ENCODE data around the gene SPATA31E1. TPM values are rescaled to one million over a fixed set of nuclear protein-coding genes. Genes with fewer than 3 reads are reported as not detected.

The SPATA31E1 gene
- total RNA-seq, 1 donor from 2014 or later: not detected

DNA sequence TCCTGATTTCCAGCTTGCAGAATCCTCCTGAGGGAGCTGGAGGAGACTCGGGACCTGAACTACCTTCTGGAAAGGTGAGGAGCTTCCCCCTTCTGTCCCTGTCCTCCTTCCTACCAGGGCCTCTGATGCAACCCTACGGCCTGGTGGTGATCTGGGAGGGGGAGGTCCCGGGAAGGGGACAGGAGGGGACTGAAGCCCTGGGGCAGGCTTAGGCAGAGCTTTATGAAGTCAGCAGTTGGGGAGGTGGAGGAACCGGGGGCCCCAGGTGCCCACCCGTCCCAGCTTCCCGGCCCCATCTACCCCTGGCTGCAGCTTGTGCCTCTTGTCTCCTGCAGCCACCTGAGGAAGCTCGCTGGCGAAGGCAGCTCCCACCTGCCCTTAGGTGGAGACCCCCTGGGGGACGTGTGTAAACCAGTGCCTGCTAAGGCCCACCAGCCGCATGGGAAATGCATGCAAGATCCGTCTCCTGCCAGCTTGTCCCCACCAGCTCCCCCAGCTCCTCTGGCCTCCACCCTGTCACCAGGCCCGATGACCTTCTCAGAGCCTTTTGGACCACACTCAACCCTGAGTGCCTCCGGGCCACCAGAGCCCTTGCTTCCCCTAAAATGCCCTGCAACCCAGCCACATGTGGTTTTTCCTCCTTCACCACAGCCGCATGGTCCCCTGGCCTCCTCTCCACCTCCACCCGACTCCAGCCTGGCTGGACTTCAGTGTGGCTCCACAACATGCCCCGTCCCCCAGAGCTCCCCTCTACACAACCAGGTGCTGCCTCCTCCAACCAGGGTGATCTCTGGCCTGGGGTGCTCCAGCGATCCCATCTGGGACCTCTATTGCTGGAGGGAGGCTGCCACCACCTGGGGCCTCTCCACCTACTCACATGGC lies 2.1 kb downstream of the SPATA31E1 start:
- TF ChIP-seq, protein P1, sequence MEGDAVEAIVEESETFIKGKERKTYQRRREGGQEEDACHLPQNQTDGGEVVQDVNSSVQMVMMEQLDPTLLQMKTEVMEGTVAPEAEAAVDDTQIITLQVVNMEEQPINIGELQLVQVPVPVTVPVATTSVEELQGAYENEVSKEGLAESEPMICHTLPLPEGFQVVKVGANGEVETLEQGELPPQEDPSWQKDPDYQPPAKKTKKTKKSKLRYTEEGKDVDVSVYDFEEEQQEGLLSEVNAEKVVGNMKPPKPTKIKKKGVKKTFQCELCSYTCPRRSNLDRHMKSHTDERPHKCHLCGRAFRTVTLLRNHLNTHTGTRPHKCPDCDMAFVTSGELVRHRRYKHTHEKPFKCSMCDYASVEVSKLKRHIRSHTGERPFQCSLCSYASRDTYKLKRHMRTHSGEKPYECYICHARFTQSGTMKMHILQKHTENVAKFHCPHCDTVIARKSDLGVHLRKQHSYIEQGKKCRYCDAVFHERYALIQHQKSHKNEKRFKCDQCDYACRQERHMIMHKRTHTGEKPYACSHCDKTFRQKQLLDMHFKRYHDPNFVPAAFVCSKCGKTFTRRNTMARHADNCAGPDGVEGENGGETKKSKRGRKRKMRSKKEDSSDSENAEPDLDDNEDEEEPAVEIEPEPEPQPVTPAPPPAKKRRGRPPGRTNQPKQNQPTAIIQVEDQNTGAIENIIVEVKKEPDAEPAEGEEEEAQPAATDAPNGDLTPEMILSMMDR (IDR thresholded peaks at IDR 0.05): no peak
- H3K27ac Mint-ChIP-seq (ENCODE audit: unreplicated experiment): no peak overlapping the region
- no peaks in the 10 kb centered on the region for H3K27me3 Mint-ChIP-seq (ENCODE audit: unreplicated experiment)
- H3K9me3 Mint-ChIP-seq (ENCODE audit: unreplicated experiment): no peaks in the 10 kb centered on the region
- DNase-seq (ENCODE audit: extremely low spot score, unreplicated experiment): no peak
- H3K36me3 Mint-ChIP-seq (ENCODE audit: unreplicated experiment): no peaks in the 10 kb centered on the region
- no peak overlapping the region for H3K4me3 Mint-ChIP-seq (ENCODE audit: unreplicated experiment)
- no peaks in the 10 kb centered on the region for H3K4me1 Mint-ChIP-seq (ENCODE audit: unreplicated experiment)

DNA sequence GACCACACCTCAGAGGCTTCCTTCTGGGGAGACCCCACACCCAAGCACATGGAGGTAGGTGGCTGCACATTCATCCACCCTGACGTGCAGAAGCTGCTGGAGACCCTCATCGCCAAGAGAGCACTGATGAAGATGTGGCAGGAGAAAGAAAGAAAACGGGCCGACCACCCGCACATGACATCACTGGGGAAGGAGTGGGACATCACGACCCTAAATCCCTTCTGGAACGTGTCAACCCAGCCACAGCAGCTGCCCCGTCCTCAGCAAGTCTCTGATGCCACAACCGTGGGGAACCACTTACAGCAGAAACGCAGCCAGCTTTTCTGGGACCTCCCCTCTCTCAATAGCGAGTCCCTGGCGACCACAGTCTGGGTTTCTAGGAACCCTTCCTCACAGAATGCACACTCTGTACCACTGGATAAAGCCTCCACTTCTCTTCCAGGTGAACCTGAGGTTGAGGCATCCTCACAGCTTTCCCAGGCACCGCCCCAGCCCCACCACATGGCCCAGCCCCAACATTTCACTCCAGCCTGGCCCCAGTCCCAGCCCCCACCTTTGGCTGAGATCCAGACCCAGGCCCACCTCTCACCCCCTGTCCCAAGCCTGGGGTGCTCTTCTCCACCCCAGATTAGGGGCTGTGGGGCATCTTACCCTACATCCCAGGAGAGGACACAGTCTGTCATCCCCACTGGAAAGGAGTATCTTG lies 3.0 kb downstream of the SPATA31E1 start:
- DNase-seq (ENCODE audit: extremely low spot score, unreplicated experiment): no peak
- H3K36me3 Mint-ChIP-seq (ENCODE audit: unreplicated experiment): no peaks in the 10 kb centered on the region
- no peak overlapping the region for H3K27ac Mint-ChIP-seq (ENCODE audit: unreplicated experiment)
- H3K27me3 Mint-ChIP-seq (ENCODE audit: unreplicated experiment): peaks cover 2% of the 10 kb centered on the region
- TF ChIP-seq, protein P1 (IDR thresholded peaks at IDR 0.05): no peak
- H3K4me3 Mint-ChIP-seq (ENCODE audit: unreplicated experiment): no peak overlapping the region
- H3K9me3 Mint-ChIP-seq (ENCODE audit: unreplicated experiment): no peaks in the 10 kb centered on the region
- H3K4me1 Mint-ChIP-seq (ENCODE audit: unreplicated experiment): no peaks in the 10 kb centered on the region

DNA sequence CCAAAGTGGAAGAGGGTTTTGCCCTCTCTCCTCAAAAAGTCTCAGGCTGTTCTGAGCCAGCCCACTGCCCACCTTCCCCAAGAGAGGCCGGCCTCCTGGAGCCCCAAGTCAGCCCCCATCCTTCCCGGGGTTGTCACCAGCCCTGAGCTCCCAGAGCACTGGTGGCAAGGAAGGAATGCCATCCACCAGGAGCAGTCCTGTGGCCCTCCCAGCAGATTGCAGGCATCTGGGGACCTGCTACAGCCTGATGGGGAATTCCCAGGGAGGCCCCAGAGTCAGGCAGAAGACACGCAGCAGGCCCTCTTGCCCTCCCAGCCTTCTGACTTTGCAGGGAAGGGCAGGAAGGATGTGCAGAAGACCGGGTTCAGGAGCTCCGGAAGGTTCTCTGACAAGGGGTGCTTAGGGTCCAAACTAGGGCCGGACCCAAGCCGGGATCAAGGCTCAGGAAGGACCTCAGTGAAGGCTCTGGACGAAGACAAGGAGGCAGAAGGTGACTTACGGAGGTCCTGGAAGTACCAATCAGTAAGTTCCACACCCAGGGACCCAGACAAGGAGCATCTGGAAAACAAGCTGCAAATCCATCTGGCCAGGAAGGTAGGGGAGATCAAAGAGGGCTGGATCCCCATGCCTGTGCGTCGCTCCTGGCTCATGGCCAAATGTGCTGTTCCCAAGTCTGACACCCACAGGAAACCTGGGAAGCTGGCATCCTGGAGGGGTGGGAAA lies 3.7 kb downstream of the SPATA31E1 start:
- DNase-seq (ENCODE audit: extremely low spot score, unreplicated experiment): no peak
- TF ChIP-seq, protein P1 (IDR thresholded peaks at IDR 0.05): no peak
- peaks cover 8% of the 10 kb centered on the region for H3K27me3 Mint-ChIP-seq (ENCODE audit: unreplicated experiment)
- no peaks in the 10 kb centered on the region for H3K9me3 Mint-ChIP-seq (ENCODE audit: unreplicated experiment)
- no peaks in the 10 kb centered on the region for H3K36me3 Mint-ChIP-seq (ENCODE audit: unreplicated experiment)
- H3K4me1 Mint-ChIP-seq (ENCODE audit: unreplicated experiment): no peaks in the 10 kb centered on the region
- no peak overlapping the region for H3K27ac Mint-ChIP-seq (ENCODE audit: unreplicated experiment)
- H3K4me3 Mint-ChIP-seq (ENCODE audit: unreplicated experiment): no peak overlapping the region

DNA sequence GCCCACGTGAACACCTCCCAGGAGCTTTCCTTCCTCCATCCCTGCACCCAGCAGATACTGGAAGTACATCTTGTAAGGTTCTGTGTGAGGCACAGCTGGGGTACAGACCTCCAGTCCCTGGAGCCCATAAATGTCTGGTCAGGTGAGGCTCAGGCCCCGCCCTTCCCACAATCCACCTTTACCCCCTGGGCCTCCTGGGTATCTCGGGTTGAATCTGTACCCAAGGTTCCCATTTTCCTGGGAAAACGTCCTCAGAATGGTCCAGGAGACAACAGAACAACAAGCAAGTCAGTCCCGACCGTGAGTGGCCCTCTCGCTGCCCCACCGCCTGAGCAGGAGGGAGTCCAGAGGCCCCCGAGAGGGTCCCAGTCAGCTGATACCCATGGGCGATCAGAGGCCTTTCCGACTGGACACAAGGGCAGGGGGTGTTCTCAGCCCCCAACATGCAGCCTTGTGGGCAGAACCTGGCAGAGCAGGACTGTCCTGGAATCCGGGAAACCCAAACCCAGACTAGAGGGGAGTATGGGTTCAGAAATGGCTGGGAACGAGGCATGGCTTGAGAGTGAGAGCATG lies 4.3 kb downstream of the SPATA31E1 start:
- TF ChIP-seq, protein P1 (IDR thresholded peaks at IDR 0.05): no peak
- Mint-ChIP-seq H3K4me1 (ENCODE audit: unreplicated experiment) (no peaks in the 10 kb centered on the region), H3K27me3 (ENCODE audit: unreplicated experiment) (peaks cover 10% of the 10 kb centered on the region), H3K27ac (ENCODE audit: unreplicated experiment) (no peak overlapping the region), H3K36me3 (ENCODE audit: unreplicated experiment) (no peaks in the 10 kb centered on the region), H3K9me3 (ENCODE audit: unreplicated experiment) (no peaks in the 10 kb centered on the region), H3K4me3 (ENCODE audit: unreplicated experiment) (no peak overlapping the region)
- DNase-seq (ENCODE audit: extremely low spot score, unreplicated experiment): no peak

All from osteocyte (in vitro differentiated cells).